SK-N-SH (cell line): ENCODE results near the gene FLRT2. TPM values are rescaled to one million over a fixed set of nuclear protein-coding genes. Genes with fewer than 3 reads are reported as not detected.

Experiments
- CTCF ChIA-PET: fragments of 300-600, 350-600 bp; formaldehyde crosslinking; extraction: SDS; loops from one replicate; lab custom pipeline; 2021; lab: Yijun Ruan, JAX
- POLR2A ChIA-PET: fragments of 350-600 bp; sonication (Branson Sonifier 250); formaldehyde crosslinking; extraction: SDS; loops from one replicate; lab custom pipeline; 2020; ENCODE audit warnings: antibody characterized with exemption, inconsistent platforms; lab: Yijun Ruan, JAX
- DNase-seq: peaks from one replicate; pipeline ENCODE4 v3.0.0; 2012
- H2AFZ ChIP-seq: fragments of 200-600 bp; sonication (generic); 2 replicates; pipeline ENCODE4 v1.8.1; 2016; ENCODE audit warnings: antibody characterized with exemption, mild to moderate bottlenecking, low read depth
- H3F3A ChIP-seq: fragments of 200-600 bp; sonication (generic); replicated peaks from 2 replicates; pipeline ENCODE3; 2016; ENCODE audit warnings: antibody characterized with exemption, mild to moderate bottlenecking; ENCODE audit not compliant: insufficient read depth
- H3K27ac ChIP-seq, 2 experiments: fragments of 200-500 bp in 1 of 2; fragments of 200-600 bp in 1 of 2; sonication (Bioruptor generic) in 1 of 2; sonication (generic), shearing (Covaris generic) in 1 of 2; 2 replicates each; pipeline versions ENCODE4 v1.5.1 to v1.6.1; 2014 to 2016; ENCODE audit warnings: low read depth in 2 of 2, inconsistent platforms in 1 of 2, low read length in 1 of 2, mild to moderate bottlenecking in 1 of 2, mixed read lengths in 1 of 2
- H3K27me3 ChIP-seq: fragments of 200-600 bp; sonication (generic), shearing (Covaris generic); 2 replicates; pipeline ENCODE4 v1.6.1; 2016; ENCODE audit warnings: mixed run types; ENCODE audit not compliant: insufficient read depth
- H3K36me3 ChIP-seq, 2 experiments: fragments of 200-500 bp in 1 of 2; fragments of 200-600 bp in 1 of 2; sonication (Bioruptor generic) in 1 of 2; sonication (generic) in 1 of 2; replicated peaks in 1 of 2; 2 replicates each; pipeline versions ENCODE3 to v1.5.1; 2014 to 2016; ENCODE audit warnings: low read length in 1 of 2, mild to moderate bottlenecking in 1 of 2; ENCODE audit not compliant: insufficient read depth in 2 of 2, control insufficient read depth in 1 of 2
- H3K4me1 ChIP-seq, 2 experiments: fragments of 200-500 bp in 1 of 2; fragments of 200-600 bp in 1 of 2; sonication (Bioruptor generic) in 1 of 2; sonication (generic), shearing (Covaris generic) in 1 of 2; 2 replicates each; pipeline versions ENCODE4 v1.5.1 to v1.6.1; 2014 to 2016; ENCODE audit warnings: low read depth in 1 of 2, low read length in 1 of 2, mixed run types in 1 of 2; ENCODE audit not compliant: insufficient read depth in 2 of 2, control insufficient read depth in 1 of 2
- H3K4me2 ChIP-seq: fragments of 200-600 bp; sonication (generic), shearing (Covaris generic); 2 replicates; pipeline ENCODE4 v1.6.1; 2017; ENCODE audit warnings: mixed run types
- H3K4me3 ChIP-seq, 2 experiments: fragments of 200-500 bp in 1 of 2; fragments of 200-600 bp in 1 of 2; sonication (Bioruptor generic) in 1 of 2; sonication (generic), shearing (Covaris generic) in 1 of 2; 2 replicates each; pipeline versions ENCODE4 v1.5.1 to v1.8.1; 2014 to 2016; ENCODE audit warnings: low read depth in 2 of 2, inconsistent platforms in 1 of 2, low read length in 1 of 2, mild to moderate bottlenecking in 1 of 2, mixed read lengths in 1 of 2, moderate library complexity in 1 of 2
- H3K79me2 ChIP-seq: fragments of 200-600 bp; sonication (generic); 2 replicates; pipeline ENCODE4 v1.8.1; 2017; ENCODE audit warnings: mild to moderate bottlenecking; ENCODE audit not compliant: insufficient read depth
- H3K9ac ChIP-seq: fragments of 200-600 bp; sonication (generic); 2 replicates; pipeline ENCODE4 v1.6.1; 2017; ENCODE audit warnings: mixed run types
- H3K9me2 ChIP-seq: fragments of 200-600 bp; sonication (generic); 2 replicates; pipeline ENCODE4 v1.6.1; 2017; ENCODE audit warnings: mixed run types
- H3K9me3 ChIP-seq: fragments of 200-600 bp; sonication (generic); 2 replicates; pipeline ENCODE4 v1.6.1; 2017; ENCODE audit warnings: mixed run types, mild to moderate bottlenecking, moderate library complexity
- H4K20me1 ChIP-seq: fragments of 200-600 bp; sonication (generic); 2 replicates; pipeline ENCODE4 v1.6.1; 2017; ENCODE audit warnings: mild to moderate bottlenecking, mixed run types; ENCODE audit not compliant: insufficient read depth
- CHD2 ChIP-seq: fragments of 150-350 bp; IDR thresholded peaks from 2 replicates; pipeline ENCODE4 v1.6.1; 2018; ENCODE audit warnings: low read length; ENCODE audit not compliant: partially characterized antibody
- CTCF ChIP-seq: fragments of 200-600 bp; sonication (generic); IDR thresholded peaks from 2 replicates; pipeline ENCODE4 v1.6.1; 2017; ENCODE audit warnings: antibody characterized with exemption, mild to moderate bottlenecking, moderate library complexity
- ELF1 ChIP-seq: IDR thresholded peaks from 2 replicates; pipeline ENCODE4 v1.4.0; 2012
- FOXM1 ChIP-seq: IDR thresholded peaks from 2 replicates; pipeline ENCODE4 v1.4.0; 2012; ENCODE audit warnings: low read depth, mild to moderate bottlenecking
- IRF3 ChIP-seq: fragments of 150-350 bp; IDR thresholded peaks from 2 replicates; pipeline ENCODE4 v1.6.1; 2016; ENCODE audit warnings: mild to moderate bottlenecking, low read depth, low read length
- MAX ChIP-seq: IDR thresholded peaks from 2 replicates; pipeline ENCODE4 v1.4.0; 2012; ENCODE audit warnings: low read depth
- MEF2A ChIP-seq: IDR thresholded peaks from 2 replicates; pipeline ENCODE4 v1.4.0; 2012; ENCODE audit warnings: low read depth, borderline replicate concordance
- POLR2AphosphoS5 ChIP-seq: IDR thresholded peaks from 2 replicates; pipeline ENCODE4 v1.6.1; 2012; ENCODE audit warnings: low read depth, low read length
- RAD21 ChIP-seq: IDR thresholded peaks from 2 replicates; pipeline ENCODE4 v1.6.1; 2012; ENCODE audit warnings: mild to moderate bottlenecking, low read length
- RCOR1 ChIP-seq: fragments of 150-350 bp; IDR thresholded peaks from 2 replicates; pipeline ENCODE4 v1.6.1; 2017; ENCODE audit warnings: antibody characterized with exemption, low read length
- REST ChIP-seq: IDR thresholded peaks from 2 replicates; pipeline ENCODE4 v1.6.1; 2012; ENCODE audit warnings: mild to moderate bottlenecking, low read depth, low read length, moderate library complexity
- RFX5 ChIP-seq: IDR thresholded peaks from 2 replicates; pipeline ENCODE4 v1.6.1; 2012; ENCODE audit warnings: mild to moderate bottlenecking, improper control_type of control experiment, low read length
- SIN3A ChIP-seq: IDR thresholded peaks from 2 replicates; pipeline ENCODE4 v1.6.1; 2012; ENCODE audit warnings: low read depth, mild to moderate bottlenecking, low read length, moderate library complexity, borderline replicate concordance
- SMC3 ChIP-seq: IDR thresholded peaks from 2 replicates; pipeline ENCODE4 v1.6.1; 2012; ENCODE audit warnings: low read depth, low read length, improper control_type of control experiment
- TAF1 ChIP-seq: IDR thresholded peaks from 2 replicates; pipeline ENCODE4 v1.6.1; 2012; ENCODE audit warnings: low read depth, mild to moderate bottlenecking, low read length, moderate library complexity, borderline replicate concordance
- USF1 ChIP-seq: IDR thresholded peaks from 2 replicates; pipeline ENCODE4 v1.4.0; 2012; ENCODE audit warnings: low read depth, borderline replicate concordance
- YY1 ChIP-seq: IDR thresholded peaks from 2 replicates; pipeline ENCODE4 v1.4.0; 2012; ENCODE audit warnings: low read depth, mild to moderate bottlenecking
- ZBTB33 ChIP-seq: IDR thresholded peaks from 2 replicates; pipeline ENCODE4 v1.4.0; 2012; ENCODE audit warnings: low read depth, borderline replicate concordance
- WGBS: methylation state at CpG from one replicate; pipeline ENCODE4 v1.1.6; 2017; ENCODE audit warnings: low lambda C conversion rate; 5-methylcytosine and 5-hydroxymethylcytosine counted together
- polyA plus RNA-seq, 3 experiments: library from polyadenylated mRNA; depleted of rRNA; stranded (reverse); fragments of >200 nt; gene quantifications; 2 replicates each; pipeline ENCODE4 v1.2.3, GENCODE V29; 2012

FLRT2 gene
- polyA plus RNA-seq, 1 of the 3 experiments (the other 2 are of a cell fraction) = 10.8 TPM

GRCh38 chr14:85686908-85687307 is 157.0 kb downstream of the FLRT2 start:
- CTCF ChIA-PET = no interaction called here
- Histone ChIP-seq H2AFZ (no peak overlapping the region), H3K27me3 (no peaks in the 10 kb centered on the region), H3K4me3 (no peak overlapping the region), H4K20me1 (no peaks in the 10 kb centered on the region), H3K79me2 (no peaks in the 10 kb centered on the region), H3K4me2 (no peak overlapping the region), H3K9me2 (no peaks in the 10 kb centered on the region), H3K9me3 (no peaks in the 10 kb centered on the region), H3K36me3 (no peaks in the 10 kb centered on the region), H3F3A (no peaks in the 10 kb centered on the region), H3K4me1 (no peaks in the 10 kb centered on the region), H3K9ac (no peak overlapping the region), H3K27ac (no peak overlapping the region)
- no peak for TF ChIP-seq MAX
- TF ChIP-seq CHD2 = no peak
- no peak for TF ChIP-seq SIN3A
- TF ChIP-seq RFX5 = no peak
- no peak for TF ChIP-seq FOXM1
- TF ChIP-seq TAF1 = no peak
- no peak for TF ChIP-seq ZBTB33
- no peak for TF ChIP-seq IRF3
- TF ChIP-seq POLR2AphosphoS5 = no peak
- TF ChIP-seq RCOR1 = no peak
- TF ChIP-seq MEF2A = no peak
- POLR2A ChIA-PET = no interaction called here
- DNase-seq = no peak
- 3% methylated on average over 1 of the region's 1 CpG for WGBS

- no peak overlapping the region for H3K27ac ChIP-seq
- H3K36me3 ChIP-seq = no peaks in the 10 kb centered on the region
- POLR2A ChIA-PET = no interaction called here
- no peak overlapping the region for H3K4me2 ChIP-seq
- H3F3A ChIP-seq = no peaks in the 10 kb centered on the region
- no peaks in the 10 kb centered on the region for H3K79me2 ChIP-seq
- no peak overlapping the region for H3K4me3 ChIP-seq
- H3K9ac ChIP-seq = no peak overlapping the region
- no peaks in the 10 kb centered on the region for H3K27me3 ChIP-seq
- 4% methylated on average over 1 of the region's 1 CpG for WGBS
- no peaks in the 10 kb centered on the region for H4K20me1 ChIP-seq
- no peaks in the 10 kb centered on the region for H3K4me1 ChIP-seq
- no peak overlapping the region for H2AFZ ChIP-seq
- CTCF ChIA-PET = no interaction called here
- no peaks in the 10 kb centered on the region for H3K9me2 ChIP-seq
- DNase-seq = no peak
- H3K9me3 ChIP-seq = no peaks in the 10 kb centered on the region
- TF ChIP-seq SMC3 (no peak), MAX (no peak), TAF1 (no peak), REST (no peak), CTCF (no peak), CHD2 (no peak), ELF1 (no peak), YY1 (no peak), RAD21 (no peak), USF1 (no peak)
Measured at GRCh38 chr14:85687456-85687855, 157.5 kb downstream of the FLRT2 start.
